Transverse colon (tissue), 4 donors: Measurements from ENCODE around the gene ZBTB20.

ENCODE experiments used
- EP300 ChIP-seq: sonication (generic); formaldehyde crosslinking; IDR thresholded peaks from one replicate; pipeline ENCODE4 v1.6.1; 2017; ENCODE audit warnings: antibody characterized with exemption, low read depth
- POLR2A ChIP-seq: fragments of 450-650 bp; IDR thresholded peaks from one replicate; pipeline ENCODE4 v1.6.1; 2016; ENCODE audit warnings: antibody characterized with exemption, mild to moderate bottlenecking, moderate library complexity
- POLR2AphosphoS5 ChIP-seq, 3 donors: sonication (generic); formaldehyde crosslinking; IDR thresholded peaks; one replicate each; pipeline ENCODE4 v1.6.1; 2016; ENCODE audit warnings: antibody characterized with exemption in 3 of 3
- TF ChIP-seq, protein P1 (sequence below), 5 experiments: fragments of 200-600 bp in 3 of 5; fragments of 450-650 bp in 2 of 5; sonication (generic) in 3 of 5; IDR thresholded peaks; 1 replicate in 2 of 5; 2 replicates in 3 of 5; pipeline ENCODE4 v1.5.1; 2016 to 2017; ENCODE audit warnings: antibody characterized with exemption in 5 of 5, inconsistent platforms in 3 of 5, mild to moderate bottlenecking in 2 of 5, moderate library complexity in 1 of 5

DNA sequence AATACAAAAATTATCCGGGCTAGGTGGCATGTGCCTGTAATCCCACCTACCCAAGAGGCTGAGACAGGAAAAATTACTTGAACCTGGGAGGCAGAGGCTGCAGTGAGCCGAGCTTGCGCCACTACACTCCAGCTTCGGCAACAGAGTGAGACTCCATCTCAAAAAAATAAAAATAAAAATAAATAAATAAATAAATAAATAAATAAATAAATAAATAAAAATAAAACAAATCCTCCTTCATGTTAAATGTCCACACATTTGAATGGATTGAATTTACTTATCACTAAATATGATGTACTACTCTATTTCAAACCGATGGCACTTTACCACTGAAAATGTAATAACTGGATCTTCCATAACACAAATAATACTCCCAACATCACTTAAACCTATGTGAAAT, 36.3 kb downstream of the ZBTB20 start:
- TF ChIP-seq, protein P1, sequence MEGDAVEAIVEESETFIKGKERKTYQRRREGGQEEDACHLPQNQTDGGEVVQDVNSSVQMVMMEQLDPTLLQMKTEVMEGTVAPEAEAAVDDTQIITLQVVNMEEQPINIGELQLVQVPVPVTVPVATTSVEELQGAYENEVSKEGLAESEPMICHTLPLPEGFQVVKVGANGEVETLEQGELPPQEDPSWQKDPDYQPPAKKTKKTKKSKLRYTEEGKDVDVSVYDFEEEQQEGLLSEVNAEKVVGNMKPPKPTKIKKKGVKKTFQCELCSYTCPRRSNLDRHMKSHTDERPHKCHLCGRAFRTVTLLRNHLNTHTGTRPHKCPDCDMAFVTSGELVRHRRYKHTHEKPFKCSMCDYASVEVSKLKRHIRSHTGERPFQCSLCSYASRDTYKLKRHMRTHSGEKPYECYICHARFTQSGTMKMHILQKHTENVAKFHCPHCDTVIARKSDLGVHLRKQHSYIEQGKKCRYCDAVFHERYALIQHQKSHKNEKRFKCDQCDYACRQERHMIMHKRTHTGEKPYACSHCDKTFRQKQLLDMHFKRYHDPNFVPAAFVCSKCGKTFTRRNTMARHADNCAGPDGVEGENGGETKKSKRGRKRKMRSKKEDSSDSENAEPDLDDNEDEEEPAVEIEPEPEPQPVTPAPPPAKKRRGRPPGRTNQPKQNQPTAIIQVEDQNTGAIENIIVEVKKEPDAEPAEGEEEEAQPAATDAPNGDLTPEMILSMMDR (IDR thresholded peaks at IDR 0.05), result no peak
- no peak for TF ChIP-seq POLR2A
- TF ChIP-seq POLR2AphosphoS5 (IDR thresholded peaks at IDR 0.05), result no peak
- no peak for TF ChIP-seq EP300
